GM18907 (cell line): ENCODE measurements around the gene SESN1.
"Not testable (repeated sequence)": the region's sequence is repeated elsewhere in the genome, so short reads cannot be mapped to it uniquely, and the experiment has no call there.

Experiments
- ATAC-seq: cut with Tn5 transposase; IDR thresholded peaks from one replicate; pipeline ENCODE4 v1.9.1; 2021; ENCODE audit warnings: mild to moderate bottlenecking, moderate library complexity; ENCODE audit not compliant: unreplicated experiment

The SESN1 gene

GRCh38 chr6:109002882-109003281, 91.8 kb downstream of the SESN1 start:
- ATAC-seq = no peak

GRCh38 chr6:109002051-109002697, 92.5 kb downstream of the SESN1 start:
- no peak for ATAC-seq

GRCh38 chr6:109001291-109001894, 93.3 kb downstream of the SESN1 start:
- ATAC-seq = no peak

- no peak for ATAC-seq
These were observed 94.4 kb downstream of the SESN1 start for GRCh38 chr6:109000289-109000688.

- ATAC-seq = no peak
These were observed 95.2 kb downstream of the SESN1 start for GRCh38 chr6:108999428-108999827.

GRCh38 chr6:108998485-108998884, 96.2 kb downstream of the SESN1 start:
- ATAC-seq = no peak

- ATAC-seq = no peak
These were observed 98.4 kb downstream of the SESN1 start for GRCh38 chr6:108996208-108996607.

GRCh38 chr6:108995296-108995695, 99.3 kb downstream of the SESN1 start:
- ATAC-seq = no peak

GRCh38 chr6:108993876-108994275, 100.8 kb downstream of the SESN1 start:
- no peak for ATAC-seq

GRCh38 chr6:108989700-108990099, 104.9 kb downstream of the SESN1 start:
- no peak for ATAC-seq

GRCh38 chr6:108988765-108989164, 105.9 kb downstream of the SESN1 start:
- no peak for ATAC-seq

- ATAC-seq = no peak
These were observed 106.3 kb downstream of the SESN1 start for GRCh38 chr6:108988296-108988695.

GRCh38 chr6:108987156-108987555, 107.5 kb downstream of the SESN1 start:
- no peak for ATAC-seq

- ATAC-seq = no peak
These were observed 109.3 kb downstream of the SESN1 start for GRCh38 chr6:108985301-108985700.

- ATAC-seq = no peak
These were observed 111.5 kb downstream of the SESN1 start for GRCh38 chr6:108983151-108983550.

GRCh38 chr6:108982154-108983113, 112.2 kb downstream of the SESN1 start:
- ATAC-seq = no peak

- not testable (repeated sequence) for ATAC-seq
These were observed 116.0 kb downstream of the SESN1 start for GRCh38 chr6:108978638-108979037.

GRCh38 chr6:108974201-108974600, 120.4 kb downstream of the SESN1 start:
- no peak for ATAC-seq

GRCh38 chr6:108969776-108970175, 124.9 kb downstream of the SESN1 start:
- ATAC-seq = no peak

GRCh38 chr6:108968325-108969316, 126.0 kb downstream of the SESN1 start:
- ATAC-seq = no peak
